ENCODE data around the gene PDK2.

PDK2 gene

GRCh38 chr17:50118828-50119218 lies 23.7 kb downstream of the PDK2 start:
- Histone ChIP-seq H3K4me1 (ENCODE audit: low read depth, poor library complexity, severe bottlenecking) (no peaks in the 10 kb centered on the region), H2AFZ (ENCODE audit: low read depth) (no peak overlapping the region), H3K79me2 (ENCODE audit: insufficient read depth, low read depth) (no peaks in the 10 kb centered on the region), H3K4me3 (IDR thresholded peaks at IDR 0.05; ENCODE audit: insufficient read depth, low read depth, low read length) (no peak overlapping the region), H4K20me1 (ENCODE audit: insufficient read depth) (no peaks in the 10 kb centered on the region), H3K27me3 (ENCODE audit: insufficient read depth, low read depth) (peaks cover 65% of the 10 kb centered on the region), H3K4me2 (no peak overlapping the region), H3K36me3 (ENCODE audit: insufficient read depth) (no peaks in the 10 kb centered on the region), H3K9ac (no peak overlapping the region), H3K27ac (no peak overlapping the region)
- no peak for TF ChIP-seq CTCF (conservative IDR thresholded peaks at IDR 0.05; ENCODE audit: low read depth, low read length)

- H2AFZ ChIP-seq (ENCODE audit: low read depth), result no peak overlapping the region
- H3K4me2 ChIP-seq, result no peak overlapping the region
- no peak for TF ChIP-seq CTCF (conservative IDR thresholded peaks at IDR 0.05; ENCODE audit: low read depth, low read length)
- H3K27ac ChIP-seq, result no peak overlapping the region
- no peaks in the 10 kb centered on the region for H3K4me1 ChIP-seq (ENCODE audit: low read depth, poor library complexity, severe bottlenecking)
- H3K9ac ChIP-seq, result no peak overlapping the region
- H3K4me3 ChIP-seq (IDR thresholded peaks at IDR 0.05; ENCODE audit: insufficient read depth, low read depth, low read length), result no peak overlapping the region
- H3K36me3 ChIP-seq (ENCODE audit: insufficient read depth), result no peaks in the 10 kb centered on the region
- no peaks in the 10 kb centered on the region for H4K20me1 ChIP-seq (ENCODE audit: insufficient read depth)
- no peaks in the 10 kb centered on the region for H3K79me2 ChIP-seq (ENCODE audit: insufficient read depth, low read depth)
- H3K27me3 ChIP-seq (ENCODE audit: insufficient read depth, low read depth), result peaks cover 71% of the 10 kb centered on the region
Observed at GRCh38 chr17:50120475-50121253, 25.5 kb downstream of the PDK2 start.

DNA sequence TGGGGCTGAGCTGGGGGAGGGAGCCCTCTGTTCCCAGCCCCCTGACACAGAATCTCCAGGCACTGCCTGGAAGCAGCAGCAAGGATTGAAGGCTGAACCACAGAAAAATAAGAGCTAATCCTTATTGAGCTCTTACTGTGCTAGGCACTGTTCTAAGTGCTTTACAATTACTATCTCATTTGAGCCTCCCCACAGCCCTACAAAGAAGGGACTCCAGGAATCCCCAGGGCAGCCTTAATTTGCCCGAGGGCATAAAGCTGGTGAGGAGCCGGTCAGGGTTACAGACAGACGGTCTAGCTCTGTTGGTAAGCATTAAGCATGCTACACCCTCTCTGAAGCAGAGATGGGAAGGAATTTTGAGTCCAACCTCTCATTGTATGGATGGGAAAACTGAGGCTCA lies 27.8 kb downstream of the PDK2 start:
- no peak overlapping the region for H3K27ac ChIP-seq
- H3K27me3 ChIP-seq (ENCODE audit: insufficient read depth, low read depth), result peaks cover 75% of the 10 kb centered on the region
- no peak overlapping the region for H3K9ac ChIP-seq

GRCh38 chr17:50123649-50124349 lies 28.6 kb downstream of the PDK2 start:
- no peak for TF ChIP-seq CTCF (conservative IDR thresholded peaks at IDR 0.05; ENCODE audit: low read depth, low read length)
- H3K4me1 ChIP-seq (ENCODE audit: low read depth, poor library complexity, severe bottlenecking), result peaks cover 8% of the 10 kb centered on the region
- no peak overlapping the region for H3K9ac ChIP-seq
- H3K27ac ChIP-seq, result no peak overlapping the region
- no peaks in the 10 kb centered on the region for H3K36me3 ChIP-seq (ENCODE audit: insufficient read depth)
- H4K20me1 ChIP-seq (ENCODE audit: insufficient read depth), result no peaks in the 10 kb centered on the region
- no peak overlapping the region for H2AFZ ChIP-seq (ENCODE audit: low read depth)
- H3K79me2 ChIP-seq (ENCODE audit: insufficient read depth, low read depth), result no peaks in the 10 kb centered on the region
- H3K4me2 ChIP-seq, result no peak overlapping the region
- H3K27me3 ChIP-seq (ENCODE audit: insufficient read depth, low read depth), result peaks cover 76% of the 10 kb centered on the region
- no peak overlapping the region for H3K4me3 ChIP-seq (IDR thresholded peaks at IDR 0.05; ENCODE audit: insufficient read depth, low read depth, low read length)

More for the DNA sequence above, 27.8 kb downstream of the PDK2 start:
- peaks cover 7% of the 10 kb centered on the region for H3K4me1 ChIP-seq (ENCODE audit: low read depth, poor library complexity, severe bottlenecking)
- no peak overlapping the region for H3K4me2 ChIP-seq
- H3K4me3 ChIP-seq (IDR thresholded peaks at IDR 0.05; ENCODE audit: insufficient read depth, low read depth, low read length), result no peak overlapping the region
- no peaks in the 10 kb centered on the region for H3K36me3 ChIP-seq (ENCODE audit: insufficient read depth)
- no peak for TF ChIP-seq CTCF (conservative IDR thresholded peaks at IDR 0.05; ENCODE audit: low read depth, low read length)
- H3K79me2 ChIP-seq (ENCODE audit: insufficient read depth, low read depth), result no peaks in the 10 kb centered on the region
- H4K20me1 ChIP-seq (ENCODE audit: insufficient read depth), result no peaks in the 10 kb centered on the region
- H2AFZ ChIP-seq (ENCODE audit: low read depth), result no peak overlapping the region
